MCF 10A (cell line): ENCODE measurements around the gene PWP2. TPM values are rescaled to one million over a fixed set of nuclear protein-coding genes. Genes with fewer than 3 reads are reported as not detected.

ENCODE experiments used
- BruUV-seq: library from RNA; stranded (reverse); fragments of 400-500 nt; replicated peaks from 2 replicates; lab custom pipeline; 2021; lab: Mats Ljungman, UMichigan
- CTCF ChIA-PET: fragments of 300-600 bp; sonication (Branson Sonifier 250); formaldehyde crosslinking; extraction: SDS; loops from one replicate; lab custom pipeline; 2021; ENCODE audit warnings: antibody characterized with exemption, inconsistent platforms; lab: Yijun Ruan, JAX
- POLR2A ChIA-PET: fragments of 300-600, 350-650 bp; sonication (Branson Sonifier 250); formaldehyde crosslinking; extraction: SDS; loops from one replicate; lab custom pipeline; 2020; ENCODE audit warnings: antibody characterized with exemption, inconsistent platforms; lab: Yijun Ruan, JAX
- DNase-seq: peaks from one replicate; pipeline ENCODE4 v3.0.0-alpha.2; 2018; ENCODE audit not compliant: unreplicated experiment
- H3K27ac Mint-ChIP-seq: one replicate; pipeline ENCODE4 v1.8.0; 2022; ENCODE audit warnings: mild to moderate bottlenecking, low read depth, mixed read lengths; ENCODE audit not compliant: unreplicated experiment
- H3K27me3 Mint-ChIP-seq: one replicate; pipeline ENCODE4 v1.8.0; 2022; ENCODE audit warnings: mixed read lengths; ENCODE audit not compliant: insufficient read depth, unreplicated experiment
- H3K36me3 Mint-ChIP-seq: one replicate; pipeline ENCODE4 v1.8.0; 2022; ENCODE audit warnings: mild to moderate bottlenecking, moderate library complexity, mixed read lengths; ENCODE audit not compliant: insufficient read depth, unreplicated experiment
- H3K4me1 Mint-ChIP-seq: one replicate; pipeline ENCODE4 v1.8.0; 2022; ENCODE audit warnings: mixed read lengths; ENCODE audit not compliant: insufficient read depth, unreplicated experiment
- H3K4me3 Mint-ChIP-seq: one replicate; pipeline ENCODE4 v1.8.0; 2022; ENCODE audit warnings: mild to moderate bottlenecking, moderate library complexity, mixed read lengths; ENCODE audit not compliant: unreplicated experiment
- H3K9me3 Mint-ChIP-seq: one replicate; pipeline ENCODE4 v1.8.0; 2022; ENCODE audit warnings: mixed read lengths; ENCODE audit not compliant: unreplicated experiment
- intact Hi-C: fragments of 100-400 bp; cut with micrococcal nuclease; formaldehyde crosslinking; loops from 2 replicates; pipeline ENCODE4 v1.14.1; 2022
- total RNA-seq: library from RNA; stranded (reverse); gene quantifications from 2 replicates; pipeline ENCODE4 v1.2.3, GENCODE V29; 2022
- TF ChIP-seq, protein P1 (sequence below): fragments of 200-600 bp; IDR thresholded peaks from one replicate; pipeline ENCODE4 v1.8.0; 2022; ENCODE audit warnings: antibody characterized with exemption, mild to moderate bottlenecking; ENCODE audit not compliant: unreplicated experiment

Gene PWP2
- total RNA-seq, 1 experiment from 2014 or later = 16.5 TPM

DNA sequence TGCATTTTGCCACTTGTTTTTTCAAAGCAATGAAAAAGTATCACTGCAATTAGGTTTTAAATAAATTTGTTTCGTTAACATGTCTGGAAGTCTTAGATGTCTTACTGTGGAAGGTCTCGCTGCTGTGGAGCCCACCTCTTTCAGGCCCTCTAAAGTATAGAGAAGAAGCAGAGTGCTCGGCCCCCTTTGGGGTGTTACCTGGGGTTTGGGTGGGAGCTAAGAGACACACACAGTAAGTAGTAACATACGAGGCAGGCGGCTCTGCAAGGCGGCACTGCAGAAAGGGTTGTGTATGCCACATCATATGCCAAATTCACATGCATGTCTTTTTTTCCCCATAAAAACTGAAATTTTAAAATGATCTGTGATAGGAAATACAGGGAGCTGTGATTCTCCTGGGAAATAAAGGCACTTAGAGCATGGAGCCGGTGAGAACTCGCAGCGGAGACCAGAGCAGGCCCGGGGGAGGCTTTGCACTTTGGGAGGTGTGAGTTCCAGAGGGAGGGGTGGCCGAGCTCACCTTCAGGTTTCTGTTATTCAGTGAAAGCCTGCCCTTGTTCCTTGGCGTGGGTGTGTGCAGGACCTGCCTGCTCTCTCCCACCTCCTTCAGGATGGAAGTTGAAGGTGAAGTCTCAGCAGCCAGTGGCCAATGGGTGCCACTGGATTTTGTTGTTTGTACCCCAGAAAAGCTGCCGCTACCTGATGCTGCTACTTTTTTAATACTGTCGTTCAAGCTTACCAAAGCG lies 35.7 kb upstream of the PWP2 start:
- intact Hi-C loops = no loop called here
- DNase-seq = no peak
- TF ChIP-seq, protein P1, sequence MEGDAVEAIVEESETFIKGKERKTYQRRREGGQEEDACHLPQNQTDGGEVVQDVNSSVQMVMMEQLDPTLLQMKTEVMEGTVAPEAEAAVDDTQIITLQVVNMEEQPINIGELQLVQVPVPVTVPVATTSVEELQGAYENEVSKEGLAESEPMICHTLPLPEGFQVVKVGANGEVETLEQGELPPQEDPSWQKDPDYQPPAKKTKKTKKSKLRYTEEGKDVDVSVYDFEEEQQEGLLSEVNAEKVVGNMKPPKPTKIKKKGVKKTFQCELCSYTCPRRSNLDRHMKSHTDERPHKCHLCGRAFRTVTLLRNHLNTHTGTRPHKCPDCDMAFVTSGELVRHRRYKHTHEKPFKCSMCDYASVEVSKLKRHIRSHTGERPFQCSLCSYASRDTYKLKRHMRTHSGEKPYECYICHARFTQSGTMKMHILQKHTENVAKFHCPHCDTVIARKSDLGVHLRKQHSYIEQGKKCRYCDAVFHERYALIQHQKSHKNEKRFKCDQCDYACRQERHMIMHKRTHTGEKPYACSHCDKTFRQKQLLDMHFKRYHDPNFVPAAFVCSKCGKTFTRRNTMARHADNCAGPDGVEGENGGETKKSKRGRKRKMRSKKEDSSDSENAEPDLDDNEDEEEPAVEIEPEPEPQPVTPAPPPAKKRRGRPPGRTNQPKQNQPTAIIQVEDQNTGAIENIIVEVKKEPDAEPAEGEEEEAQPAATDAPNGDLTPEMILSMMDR = no peak
- CTCF ChIA-PET = interaction anchor here (1.2 kb wide), 1 partner anchor 61 kb away, joined by 4 read pairs; no protein-coding TSS in a partner anchor
- Mint-ChIP-seq H3K4me3 (no peak overlapping the region), H3K9me3 (no peaks in the 10 kb centered on the region), H3K36me3 (peaks cover 55% of the 10 kb centered on the region), H3K27me3 (no peaks in the 10 kb centered on the region), H3K27ac (no peak overlapping the region), H3K4me1 (no peaks in the 10 kb centered on the region)
- POLR2A ChIA-PET = no interaction called here
- BruUV-seq = no TSS peak

DNA sequence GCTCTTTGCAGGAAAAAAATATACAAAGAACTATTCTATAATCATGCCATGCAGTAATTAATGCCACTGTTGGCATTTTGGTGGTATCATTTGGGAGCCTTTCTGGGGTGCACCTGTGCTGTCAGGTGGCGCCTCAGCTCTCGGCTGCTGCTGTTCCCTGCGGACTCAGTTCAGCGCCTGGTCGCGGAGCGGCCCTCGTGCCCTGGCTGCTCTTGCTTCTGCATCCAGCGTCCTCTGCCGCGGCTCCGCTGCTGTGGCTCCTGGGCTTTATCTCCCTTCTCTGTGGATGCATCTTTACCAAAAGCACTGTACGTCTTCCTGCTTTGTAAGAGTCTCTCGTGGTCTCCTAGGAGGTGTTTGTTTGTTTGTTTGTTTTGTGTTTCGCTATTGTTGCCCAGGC lies 35.1 kb upstream of the PWP2 start:
- intact Hi-C loops = no loop called here
- POLR2A ChIA-PET = no interaction called here
- no TSS peak for BruUV-seq
- H3K27me3 Mint-ChIP-seq = no peaks in the 10 kb centered on the region
- H3K36me3 Mint-ChIP-seq = peaks cover 61% of the 10 kb centered on the region
- CTCF ChIA-PET = interaction anchor here (1.2 kb wide), 1 partner anchor 62 kb away, joined by 4 read pairs; no protein-coding TSS in a partner anchor
- H3K27ac Mint-ChIP-seq = no peak overlapping the region
- no peak overlapping the region for H3K4me3 Mint-ChIP-seq
- TF ChIP-seq, protein P1 = no peak
- no peaks in the 10 kb centered on the region for H3K9me3 Mint-ChIP-seq
- no peak for DNase-seq
- H3K4me1 Mint-ChIP-seq = no peaks in the 10 kb centered on the region

DNA sequence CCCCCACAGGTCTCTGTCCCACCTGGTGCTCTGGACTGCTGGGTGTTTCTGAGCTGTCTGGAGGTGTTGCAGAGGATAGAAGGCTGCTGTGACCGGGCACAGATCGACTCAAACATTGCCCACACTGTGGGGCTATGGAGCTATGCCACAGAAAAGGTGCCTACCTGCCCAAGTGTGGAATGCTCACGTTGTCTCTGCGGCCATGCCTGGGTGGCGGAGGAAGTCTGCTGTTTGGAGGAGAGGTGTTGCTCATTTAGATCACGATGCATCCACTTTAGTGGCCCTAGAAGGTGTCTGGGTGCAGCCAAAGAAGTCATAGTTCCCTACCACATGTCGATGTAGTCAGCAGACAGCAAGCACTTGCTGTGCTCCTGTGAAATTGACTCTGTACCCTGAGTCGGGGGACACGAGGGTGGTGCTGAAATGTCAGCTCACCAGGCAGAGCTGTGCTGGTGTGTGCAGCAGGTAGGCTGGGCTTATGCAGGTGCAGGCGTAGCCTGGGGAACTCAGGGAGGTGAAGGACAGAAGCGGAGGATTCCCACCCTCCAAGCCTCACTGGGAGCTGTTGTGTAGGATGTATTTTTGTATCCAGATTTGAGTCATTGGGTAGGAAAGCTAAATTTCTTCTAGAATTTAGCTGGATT lies 32.8 kb upstream of the PWP2 start:
- no peak overlapping the region for H3K4me3 Mint-ChIP-seq
- no peaks in the 10 kb centered on the region for H3K27me3 Mint-ChIP-seq
- intact Hi-C loops = no loop called here
- no peaks in the 10 kb centered on the region for H3K9me3 Mint-ChIP-seq
- H3K27ac Mint-ChIP-seq = no peak overlapping the region
- CTCF ChIA-PET = interaction anchor here (0.6 to 0.7 kb wide), 2 partner anchors 207 to 265 kb away, joined by 3 to 4 read pairs; no protein-coding TSS in a partner anchor
- BruUV-seq = no TSS peak
- no peak for DNase-seq
- TF ChIP-seq, protein P1 = no peak
- POLR2A ChIA-PET = interaction anchor here (0.6 to 1.0 kb wide), 3 partner anchors 11 to 240 kb away, joined by 3 read pairs; no protein-coding TSS in a partner anchor
- H3K36me3 Mint-ChIP-seq = peaks cover 68% of the 10 kb centered on the region
- H3K4me1 Mint-ChIP-seq = no peaks in the 10 kb centered on the region

DNA sequence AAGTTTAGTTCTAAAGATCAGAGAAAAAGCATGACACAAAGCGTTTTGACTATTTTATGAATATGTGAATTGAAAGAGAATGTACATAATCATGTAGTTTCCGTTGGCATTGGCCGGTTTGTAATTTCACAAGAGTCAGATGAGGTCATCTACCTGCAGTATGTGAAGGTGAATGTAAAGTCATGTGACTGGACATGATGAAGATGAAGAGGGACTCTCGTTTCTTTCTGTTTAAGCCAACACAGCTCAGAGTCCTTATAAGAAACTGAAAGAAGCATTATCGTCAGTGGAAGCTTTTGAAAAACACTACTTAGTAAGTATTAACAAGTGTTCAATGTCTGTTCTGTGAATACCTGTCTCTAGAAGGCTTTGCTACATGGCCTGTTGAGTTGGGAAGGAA lies 30.9 kb upstream of the PWP2 start:
- POLR2A ChIA-PET = no interaction called here
- CTCF ChIA-PET = interaction anchor here (0.6 kb wide), 1 partner anchor 9 kb away, joined by 4 read pairs; no protein-coding TSS in a partner anchor
- no peak for DNase-seq
- H3K36me3 Mint-ChIP-seq = peaks cover 82% of the 10 kb centered on the region
- H3K4me1 Mint-ChIP-seq = no peaks in the 10 kb centered on the region
- TF ChIP-seq, protein P1 = no peak
- no peaks in the 10 kb centered on the region for H3K27me3 Mint-ChIP-seq
- no peak overlapping the region for H3K27ac Mint-ChIP-seq
- BruUV-seq = no TSS peak
- intact Hi-C loops = no loop called here
- H3K4me3 Mint-ChIP-seq = no peak overlapping the region
- no peaks in the 10 kb centered on the region for H3K9me3 Mint-ChIP-seq
